ENCODE results near the gene AGAP5.
"Not testable (repeated sequence)": the region's sequence is repeated elsewhere in the genome, so short reads cannot be mapped to it uniquely, and the experiment has no call there.

- not testable (repeated sequence) for TF ChIP-seq CTCF, POLR2A (IDR thresholded peaks at IDR 0.05)
Measured at GRCh38 chr10:73662705-73663104, 35.2 kb downstream of the AGAP5 start.
